Stimulated activated CD8-positive, alpha-beta memory T cell treated with anti-CD3 and anti-CD28 coated beads, Interleukin-4, amount 100 ng/mL, for 48 hours (primary cell): ENCODE data around the gene IL17RD.

ENCODE experiments used
- DNase-seq: peaks from one replicate; pipeline ENCODE4 v3.0.0-alpha.2; 2020

Gene IL17RD

DNA sequence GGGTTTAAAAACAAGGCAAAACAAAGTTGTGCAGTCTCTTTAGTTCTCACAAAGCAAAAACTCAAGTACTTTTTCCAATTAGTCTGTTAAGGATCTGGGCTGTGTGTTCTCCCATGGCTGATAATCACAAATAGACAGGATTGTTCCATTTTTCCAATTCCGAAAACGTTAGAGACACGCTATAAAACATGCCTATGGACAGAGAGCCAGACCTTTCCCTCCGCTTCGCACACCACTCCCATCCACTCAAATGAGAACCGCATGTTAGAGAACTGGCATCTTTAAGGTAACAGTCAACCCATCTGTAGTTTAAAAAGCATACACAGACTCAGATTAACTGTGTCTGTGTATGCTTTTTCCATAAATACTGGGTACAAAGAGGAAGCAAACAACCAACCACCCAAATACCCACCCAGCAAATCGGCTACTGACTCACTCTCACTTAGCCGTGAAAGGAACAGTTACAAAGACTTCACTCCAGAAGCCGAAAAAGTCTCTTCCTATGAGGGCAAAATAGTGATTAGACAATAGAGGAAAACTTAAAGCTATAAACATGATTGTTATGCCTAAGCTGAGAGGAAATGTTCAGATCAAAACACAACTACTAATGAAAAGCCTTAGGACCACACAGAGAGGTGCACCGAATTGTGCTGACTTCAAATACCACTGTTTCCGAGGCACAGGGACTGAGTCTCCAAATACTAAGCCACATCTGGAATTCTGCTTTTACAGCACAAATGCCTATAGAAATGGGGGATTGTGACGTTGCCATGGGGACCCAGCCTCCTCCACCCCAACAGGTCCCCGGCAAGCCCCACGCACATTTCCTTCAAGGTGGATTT is 36.1 kb downstream of the IL17RD start:
- DNase-seq: no peak

- DNase-seq: no peak
Observed at GRCh38 chr3:57127891-57128518, 37.1 kb downstream of the IL17RD start.

- no peak for DNase-seq
Observed at GRCh38 chr3:57126244-57126643, 38.9 kb downstream of the IL17RD start.

GRCh38 chr3:57120451-57121174 is 44.5 kb downstream of the IL17RD start:
- no peak for DNase-seq

DNA sequence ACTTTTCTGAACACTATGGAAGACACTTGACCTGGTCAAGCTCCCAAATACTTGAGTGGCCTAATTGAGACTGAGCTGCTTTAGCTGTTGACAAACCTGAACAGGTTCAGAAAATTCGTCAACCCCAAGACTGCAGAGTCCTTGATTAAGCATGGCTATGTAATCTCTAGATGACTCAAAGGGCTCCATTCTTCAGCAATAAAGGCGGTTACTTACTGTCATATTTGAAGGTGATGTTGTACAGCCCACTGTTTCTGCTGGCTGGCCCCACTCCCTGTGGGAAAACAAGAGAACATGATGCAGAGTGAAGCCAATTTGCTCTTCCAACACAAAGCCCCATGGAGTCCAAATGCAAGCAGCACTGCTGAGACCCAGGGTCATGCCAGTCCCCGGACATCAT is 45.1 kb downstream of the IL17RD start:
- DNase-seq: no peak

- DNase-seq: no peak
Observed at GRCh38 chr3:57118254-57118653, 46.9 kb downstream of the IL17RD start.

DNA sequence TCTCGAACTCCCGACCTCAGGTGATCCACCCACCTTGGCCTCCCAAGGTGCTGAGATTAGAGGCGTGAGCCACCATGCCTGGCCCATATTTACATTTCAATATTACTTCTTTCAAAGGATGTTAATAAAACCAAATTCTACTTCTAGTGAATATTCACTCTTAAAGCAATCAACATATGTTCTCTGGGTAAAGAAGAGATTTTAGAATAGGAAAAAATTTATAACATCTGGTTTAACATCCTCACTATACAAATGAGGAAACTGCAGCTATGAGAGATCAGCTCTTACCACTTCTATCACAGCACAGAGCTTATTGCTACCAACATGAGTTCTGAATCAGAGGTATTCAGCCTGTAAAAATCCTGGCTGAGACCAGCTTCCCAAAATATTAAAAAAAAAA is 48.7 kb downstream of the IL17RD start:
- DNase-seq: no peak

GRCh38 chr3:57112206-57112605 is 52.9 kb downstream of the IL17RD start:
- no peak for DNase-seq

DNA sequence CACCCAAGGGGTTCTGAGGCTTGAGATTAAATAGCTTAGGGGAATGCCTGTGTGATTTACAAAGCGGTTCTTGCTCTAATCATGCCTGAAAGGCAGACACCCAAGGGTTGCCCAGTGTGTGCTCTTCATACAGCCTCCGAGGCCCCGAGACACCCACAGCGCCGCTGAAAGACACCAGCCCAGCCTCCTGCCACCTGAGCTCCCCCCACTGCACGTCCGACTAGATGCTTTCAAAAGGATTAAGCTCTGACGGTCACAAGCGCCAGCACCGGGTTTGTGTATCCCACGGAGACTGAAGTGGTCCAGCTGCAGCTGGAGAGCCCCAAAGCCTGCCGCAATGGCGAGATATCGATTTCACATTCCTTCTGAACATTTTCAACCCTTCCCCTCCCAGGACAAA is 54.4 kb downstream of the IL17RD start:
- no peak for DNase-seq

- DNase-seq: no peak
Observed at GRCh38 chr3:57110214-57110613, 54.9 kb downstream of the IL17RD start.

- no peak for DNase-seq
Observed at GRCh38 chr3:57109437-57110199, 55.5 kb downstream of the IL17RD start.

DNA sequence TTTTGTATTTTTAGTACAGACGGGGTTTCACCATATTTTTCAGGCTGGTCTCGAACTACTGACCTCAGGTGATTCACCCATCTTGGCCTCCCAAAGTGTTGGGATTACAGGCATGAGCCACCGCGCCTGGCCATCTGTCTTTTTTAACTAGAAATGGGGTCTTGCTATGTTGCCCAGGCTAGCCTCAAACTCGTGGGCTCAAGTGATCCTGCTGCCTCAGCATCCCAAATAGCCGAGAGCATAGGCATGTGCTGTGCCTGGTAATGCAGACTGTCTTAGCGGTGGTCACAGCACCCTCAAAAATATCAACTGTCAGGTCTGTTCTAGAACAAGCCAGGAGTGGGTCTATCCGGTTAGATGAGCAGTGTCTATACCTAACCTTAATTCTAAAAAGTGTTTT is 56.5 kb downstream of the IL17RD start:
- DNase-seq: no peak

GRCh38 chr3:57105585-57105984 is 59.6 kb downstream of the IL17RD start:
- DNase-seq: no peak

DNA sequence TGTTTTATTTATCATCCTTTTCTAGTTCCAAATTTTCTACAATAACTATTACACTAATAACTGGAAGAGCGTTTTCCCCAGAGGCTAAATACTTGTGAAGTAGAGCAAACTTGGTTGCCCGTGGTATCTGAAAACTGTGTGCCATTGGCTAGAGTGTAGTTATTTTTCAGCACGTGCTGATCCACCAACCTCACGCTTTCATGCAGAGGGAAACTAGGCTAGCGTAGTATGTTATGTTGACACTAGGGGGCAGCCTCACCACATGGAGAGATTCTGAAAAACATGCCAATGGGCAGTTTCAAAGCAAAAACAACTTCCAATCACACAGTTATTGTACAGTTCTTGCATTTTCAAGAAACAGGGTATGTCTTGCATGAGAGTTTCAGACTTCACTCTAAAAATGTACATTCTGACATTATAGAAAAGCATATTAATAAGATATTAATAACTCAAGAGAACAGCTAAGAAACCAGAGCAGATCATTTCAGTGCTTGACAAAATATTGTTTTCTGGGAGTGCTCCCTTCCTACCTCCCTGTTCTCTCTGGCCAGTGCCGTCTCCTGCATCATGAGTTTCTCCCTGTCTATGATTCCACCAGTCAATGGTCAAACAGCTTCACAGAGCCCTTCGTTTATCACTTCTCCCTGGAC is 65.0 kb downstream of the IL17RD start:
- peak; percentile 80 for DNase-seq

- no peak for DNase-seq
Observed at GRCh38 chr3:57098418-57099310, 66.5 kb downstream of the IL17RD start.

DNA sequence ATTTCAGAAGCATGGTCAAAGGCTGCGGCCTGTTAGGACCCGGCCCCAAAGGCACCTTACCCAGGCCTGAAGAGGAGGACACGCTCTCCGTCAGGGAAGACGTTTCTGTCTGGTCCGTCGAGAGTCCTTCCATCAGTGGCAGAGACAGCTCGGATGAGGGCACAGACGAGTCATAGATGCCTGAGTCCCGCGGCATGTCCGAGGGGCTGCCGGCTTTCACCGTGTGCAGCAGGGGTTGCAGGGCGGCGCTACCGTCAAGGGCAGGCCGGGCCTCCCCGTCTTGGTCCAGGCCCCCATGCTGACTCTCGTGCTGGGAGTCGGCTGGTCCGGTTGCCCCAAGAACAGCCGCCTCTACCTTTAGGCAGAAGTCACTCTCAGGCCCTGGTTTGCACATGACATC is 67.6 kb downstream of the IL17RD start:
- DNase-seq: no peak

DNA sequence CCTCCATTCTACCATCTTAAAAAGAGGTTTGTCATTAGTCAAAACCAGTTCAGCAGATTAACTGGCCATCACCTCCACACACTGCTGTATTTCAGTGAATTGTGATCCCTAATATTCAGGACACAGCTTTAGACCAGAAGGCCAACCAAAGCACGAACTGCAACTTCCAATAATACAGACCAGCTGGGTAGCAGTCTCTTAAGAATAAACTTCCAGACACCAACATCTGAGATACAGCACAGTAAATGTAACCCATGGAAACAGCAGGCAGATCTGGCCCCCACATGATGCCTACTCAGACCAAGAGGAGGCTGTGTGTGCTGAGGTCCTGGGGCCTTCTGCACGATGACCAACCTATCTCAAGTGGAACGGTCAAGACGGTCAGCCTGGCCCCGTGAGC is 69.8 kb downstream of the IL17RD start:
- DNase-seq: no peak

GRCh38 chr3:57094575-57094974 is 70.6 kb downstream of the IL17RD start:
- DNase-seq: no peak

DNA sequence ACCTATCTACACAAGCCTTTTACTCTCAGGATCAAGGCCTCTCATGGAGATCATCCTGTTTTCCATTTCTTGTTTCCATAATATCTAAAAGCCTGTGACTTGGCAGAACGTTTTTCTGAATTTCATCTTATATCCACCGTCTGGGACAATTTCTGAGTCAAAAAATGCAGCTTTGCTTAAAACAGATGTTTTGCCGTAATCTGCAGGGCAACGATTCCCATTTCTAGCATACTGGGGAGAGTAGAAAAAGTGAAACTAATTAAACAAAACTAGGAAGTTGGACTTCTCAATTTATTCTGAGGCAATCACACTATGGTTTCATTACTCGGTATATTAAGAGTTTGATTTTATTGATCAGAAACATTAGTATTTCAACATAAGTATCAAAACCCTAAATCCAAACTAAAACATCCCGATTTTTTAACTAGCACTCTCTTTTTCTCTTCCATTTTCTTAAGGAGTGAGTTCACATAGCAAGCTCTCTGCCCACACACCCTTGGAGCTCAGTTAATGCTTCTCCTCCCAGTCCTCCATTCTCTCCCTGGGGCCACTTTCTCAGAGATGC is 71.1 kb downstream of the IL17RD start:
- DNase-seq: no peak

- DNase-seq: no peak
Observed at GRCh38 chr3:57093489-57093888, 71.7 kb downstream of the IL17RD start.
